ENCODE measurements around the gene GPR61. TPM values are rescaled to one million over a fixed set of nuclear protein-coding genes. Genes with fewer than 3 reads are reported as not detected.
A peak's percentile ranks its signal among the peaks of the same experiment; 100 is the strongest.

The GPR61 gene
- total RNA-seq, 1 donor from 2014 or later: 0.76 TPM

GRCh38 chr1:109523706-109524105 lies 16.0 kb upstream of the GPR61 start:
- DNase-seq: no peak
- Mint-ChIP-seq H3K9me3 (ENCODE audit: unreplicated experiment) (peaks cover 25% of the 10 kb centered on the region), H3K4me3 (ENCODE audit: unreplicated experiment) (no peak overlapping the region), H3K27ac (ENCODE audit: unreplicated experiment) (no peak overlapping the region), H3K36me3 (ENCODE audit: unreplicated experiment) (peaks cover 7% of the 10 kb centered on the region), H3K27me3 (ENCODE audit: unreplicated experiment) (peaks cover 21% of the 10 kb centered on the region), H3K4me1 (ENCODE audit: low read depth, unreplicated experiment) (peaks cover 45% of the 10 kb centered on the region)
- TF ChIP-seq CTCF (IDR thresholded peaks at IDR 0.05; ENCODE audit: partially characterized antibody, unreplicated experiment): no peak

GRCh38 chr1:109527098-109527811 lies 12.4 kb upstream of the GPR61 start:
- peaks cover 37% of the 10 kb centered on the region for H3K9me3 Mint-ChIP-seq (ENCODE audit: unreplicated experiment)

GRCh38 chr1:109527846-109528695 lies 11.6 kb upstream of the GPR61 start:
- DNase-seq: peak; percentile 22
- TF ChIP-seq CTCF (IDR thresholded peaks at IDR 0.05; ENCODE audit: partially characterized antibody, unreplicated experiment): no peak
- peaks cover 35% of the 10 kb centered on the region for H3K27me3 Mint-ChIP-seq (ENCODE audit: unreplicated experiment)
- peaks cover 64% of the 10 kb centered on the region for H3K4me1 Mint-ChIP-seq (ENCODE audit: low read depth, unreplicated experiment)
- peaks cover 37% of the 10 kb centered on the region for H3K9me3 Mint-ChIP-seq (ENCODE audit: unreplicated experiment)
- peak overlapping the region; percentile 97 for H3K27ac Mint-ChIP-seq (ENCODE audit: unreplicated experiment)
- peak overlapping the region; percentile 61 for H3K4me3 Mint-ChIP-seq (ENCODE audit: unreplicated experiment)
- peaks cover 7% of the 10 kb centered on the region for H3K36me3 Mint-ChIP-seq (ENCODE audit: unreplicated experiment)

More at GRCh38 chr1:109527098-109527811, 12.4 kb upstream of the GPR61 start:
- Mint-ChIP-seq H3K27ac (ENCODE audit: unreplicated experiment) (peak overlapping the region; percentile 87), H3K27me3 (ENCODE audit: unreplicated experiment) (peaks cover 31% of the 10 kb centered on the region), H3K4me3 (ENCODE audit: unreplicated experiment) (peak overlapping the region; percentile 61), H3K36me3 (ENCODE audit: unreplicated experiment) (peaks cover 7% of the 10 kb centered on the region), H3K4me1 (ENCODE audit: low read depth, unreplicated experiment) (peaks cover 59% of the 10 kb centered on the region)
- no peak for TF ChIP-seq CTCF (IDR thresholded peaks at IDR 0.05; ENCODE audit: partially characterized antibody, unreplicated experiment)
- peak; percentile 48 for DNase-seq

- H3K27ac Mint-ChIP-seq (ENCODE audit: unreplicated experiment): peak overlapping the region; percentile 97
- peaks cover 36% of the 10 kb centered on the region for H3K27me3 Mint-ChIP-seq (ENCODE audit: unreplicated experiment)
- H3K36me3 Mint-ChIP-seq (ENCODE audit: unreplicated experiment): peaks cover 6% of the 10 kb centered on the region
- peaks cover 39% of the 10 kb centered on the region for H3K9me3 Mint-ChIP-seq (ENCODE audit: unreplicated experiment)
- DNase-seq: no peak
- peaks cover 66% of the 10 kb centered on the region for H3K4me1 Mint-ChIP-seq (ENCODE audit: low read depth, unreplicated experiment)
- TF ChIP-seq CTCF (IDR thresholded peaks at IDR 0.05; ENCODE audit: partially characterized antibody, unreplicated experiment): no peak
- no peak overlapping the region for H3K4me3 Mint-ChIP-seq (ENCODE audit: unreplicated experiment)
These were observed 11.0 kb upstream of the GPR61 start for GRCh38 chr1:109528712-109529111.
